ENCODE results near the gene NSD2.
"Not testable (repeated sequence)": the region's sequence is repeated elsewhere in the genome, so short reads cannot be mapped to it uniquely, and the experiment has no call there.

NSD2 gene

GRCh38 chr4:2008921-2009650, 137.9 kb downstream of the NSD2 start, which contains the start of gene NELFA:
NELFA (minus strand) TSS chr4:2008974; CDS start chr4:2008959, 15 bp downstream.
- Mint-ChIP-seq H3K27me3 (no peaks in the 10 kb centered on the region), H3K4me1 (peaks cover 37% of the 10 kb centered on the region), H3K4me3 (peak within 1 kb of the TSS; percentile 92), H3K36me3 (ENCODE audit: insufficient read depth) (peaks cover 17% of the 10 kb centered on the region), H3K27ac (ENCODE audit: low read depth) (peak within 1 kb of the TSS; percentile 93), H3K9me3 (no peaks in the 10 kb centered on the region)
- ATAC-seq (replicated peaks; ENCODE audit: extremely low read depth, poor library complexity, severe bottlenecking) = peak; percentile 80
- peak; percentile 93 to 97 for DNase-seq (ENCODE audit: low spot score in 2 of 2)

GRCh38 chr4:2009651-2010233, 138.5 kb downstream of the NSD2 start:
- H3K27me3 Mint-ChIP-seq = peaks cover 4% of the 10 kb centered on the region
- ATAC-seq (replicated peaks; ENCODE audit: extremely low read depth, poor library complexity, severe bottlenecking) = peak; percentile 48
- H3K27ac Mint-ChIP-seq (ENCODE audit: low read depth) = peak overlapping the region; percentile 93
- no peaks in the 10 kb centered on the region for H3K9me3 Mint-ChIP-seq
- H3K36me3 Mint-ChIP-seq (ENCODE audit: insufficient read depth) = peaks cover 17% of the 10 kb centered on the region
- peak; percentile 35 to 41 for DNase-seq (ENCODE audit: low spot score in 2 of 2)
- H3K4me1 Mint-ChIP-seq = peaks cover 37% of the 10 kb centered on the region
- H3K4me3 Mint-ChIP-seq = peak overlapping the region; percentile 92

GRCh38 chr4:2011583-2011982, 140.4 kb downstream of the NSD2 start:
- DNase-seq (ENCODE audit: low spot score in 2 of 2) = no peak
- Mint-ChIP-seq H3K4me3 (no peak overlapping the region), H3K9me3 (no peaks in the 10 kb centered on the region), H3K4me1 (peaks cover 24% of the 10 kb centered on the region), H3K27ac (ENCODE audit: low read depth) (no peak overlapping the region), H3K36me3 (ENCODE audit: insufficient read depth) (peaks cover 17% of the 10 kb centered on the region), H3K27me3 (peaks cover 9% of the 10 kb centered on the region)
- ATAC-seq (replicated peaks; ENCODE audit: extremely low read depth, poor library complexity, severe bottlenecking) = no peak

- no peak overlapping the region for H3K4me3 Mint-ChIP-seq
- DNase-seq (ENCODE audit: low spot score in 2 of 2) (no peak), ATAC-seq (replicated peaks; ENCODE audit: extremely low read depth, poor library complexity, severe bottlenecking) (no peak)
- H3K27ac Mint-ChIP-seq (ENCODE audit: low read depth) = no peak overlapping the region
- peaks cover 8% of the 10 kb centered on the region for H3K4me1 Mint-ChIP-seq
- peaks cover under 1% of the 10 kb centered on the region for H3K36me3 Mint-ChIP-seq (ENCODE audit: insufficient read depth)
- H3K9me3 Mint-ChIP-seq = no peaks in the 10 kb centered on the region
- H3K27me3 Mint-ChIP-seq = peaks cover 36% of the 10 kb centered on the region
Measured at GRCh38 chr4:2015008-2015407, 143.8 kb downstream of the NSD2 start.

- ATAC-seq (replicated peaks; ENCODE audit: extremely low read depth, poor library complexity, severe bottlenecking); H3K27ac Mint-ChIP-seq (ENCODE audit: low read depth); H3K4me1 Mint-ChIP-seq; H3K36me3 Mint-ChIP-seq (ENCODE audit: insufficient read depth); H3K4me3 Mint-ChIP-seq; H3K9me3 Mint-ChIP-seq; DNase-seq (ENCODE audit: low spot score in 2 of 2): not testable (repeated sequence)
- peaks cover 71% of the 10 kb centered on the region for H3K27me3 Mint-ChIP-seq
Measured at GRCh38 chr4:2021358-2022018, 150.3 kb downstream of the NSD2 start.

GRCh38 chr4:2024683-2025082, 153.5 kb downstream of the NSD2 start:
- Mint-ChIP-seq H3K36me3 (ENCODE audit: insufficient read depth) (no peaks in the 10 kb centered on the region), H3K27ac (ENCODE audit: low read depth) (no peak overlapping the region), H3K9me3 (peaks cover 6% of the 10 kb centered on the region), H3K27me3 (peaks cover 64% of the 10 kb centered on the region), H3K4me3 (no peak overlapping the region), H3K4me1 (no peaks in the 10 kb centered on the region)
- DNase-seq (ENCODE audit: low spot score in 2 of 2) = no peak
- no peak for ATAC-seq (replicated peaks; ENCODE audit: extremely low read depth, poor library complexity, severe bottlenecking)

- H3K36me3 Mint-ChIP-seq (ENCODE audit: insufficient read depth) = no peaks in the 10 kb centered on the region
- H3K4me1 Mint-ChIP-seq = no peaks in the 10 kb centered on the region
- peaks cover 6% of the 10 kb centered on the region for H3K9me3 Mint-ChIP-seq
- DNase-seq (ENCODE audit: low spot score in 2 of 2) (no peak), ATAC-seq (replicated peaks; ENCODE audit: extremely low read depth, poor library complexity, severe bottlenecking) (no peak)
- no peak overlapping the region for H3K4me3 Mint-ChIP-seq
- no peak overlapping the region for H3K27ac Mint-ChIP-seq (ENCODE audit: low read depth)
- H3K27me3 Mint-ChIP-seq = peaks cover 64% of the 10 kb centered on the region
Measured at GRCh38 chr4:2025817-2026216, 154.6 kb downstream of the NSD2 start.

GRCh38 chr4:2027120-2027519, 155.9 kb downstream of the NSD2 start:
- H3K9me3 Mint-ChIP-seq; H3K4me3 Mint-ChIP-seq; H3K27ac Mint-ChIP-seq (ENCODE audit: low read depth); DNase-seq (ENCODE audit: low spot score in 2 of 2); ATAC-seq (replicated peaks; ENCODE audit: extremely low read depth, poor library complexity, severe bottlenecking); H3K4me1 Mint-ChIP-seq; H3K36me3 Mint-ChIP-seq (ENCODE audit: insufficient read depth): not testable (repeated sequence)
- H3K27me3 Mint-ChIP-seq = peaks cover 57% of the 10 kb centered on the region

GRCh38 chr4:2031161-2031560, 160.0 kb downstream of the NSD2 start:
- H3K27me3 Mint-ChIP-seq = peaks cover 65% of the 10 kb centered on the region
- not testable (repeated sequence) for DNase-seq (ENCODE audit: low spot score in 2 of 2); ATAC-seq (replicated peaks; ENCODE audit: extremely low read depth, poor library complexity, severe bottlenecking); H3K27ac Mint-ChIP-seq (ENCODE audit: low read depth); H3K4me1 Mint-ChIP-seq; H3K9me3 Mint-ChIP-seq; H3K4me3 Mint-ChIP-seq; H3K36me3 Mint-ChIP-seq (ENCODE audit: insufficient read depth)
